Left ventricle myocardium inferior (tissue), 1 donor: Measurements from ENCODE around the gene MSANTD3. TPM values are rescaled to one million over a fixed set of nuclear protein-coding genes. Genes with fewer than 3 reads are reported as not detected.

Experiments
- DNase-seq: peaks from one replicate; pipeline ENCODE4 v3.0.0-alpha.2; 2020
- H3K27ac ChIP-seq: fragments of 200-600 bp; replicated peaks from 2 replicates; pipeline ENCODE4 v1.8.0; 2021
- H3K27me3 ChIP-seq: fragments of 200-600 bp; 2 replicates; pipeline ENCODE4 v1.8.0; 2021; ENCODE audit warnings: low read depth
- H3K36me3 ChIP-seq: fragments of 200-600 bp; 2 replicates; pipeline ENCODE4 v1.8.0; 2021
- H3K4me1 ChIP-seq: fragments of 200-600 bp; 2 replicates; pipeline ENCODE4 v1.8.0; 2021
- H3K4me3 ChIP-seq: fragments of 200-600 bp; 2 replicates; pipeline ENCODE4 v1.8.0; 2021; ENCODE audit warnings: mild to moderate bottlenecking, moderate library complexity
- H3K9me3 ChIP-seq: fragments of 200-600 bp; replicated peaks from 2 replicates; pipeline ENCODE4 v1.8.0; 2021
- intact Hi-C: fragments of 100-400 bp; cut with micrococcal nuclease; formaldehyde crosslinking; loops from one replicate; pipeline ENCODE4 v1.11.0; 2022
- total RNA-seq: library from RNA; stranded (reverse); fragmentation: NEBNext Ultra II Directional; extraction: Animal tissue kit (Norgen Biotek cat#: 25700); gene quantifications from one replicate; pipeline ENCODE4 v1.2.1, GENCODE V29; 2021
- TF ChIP-seq, protein P1 (sequence below): fragments of 200-600 bp; IDR thresholded peaks from 2 replicates; pipeline ENCODE4 v1.8.0; 2021; ENCODE audit warnings: antibody characterized with exemption, mild to moderate bottlenecking, borderline replicate concordance
- donor health status: DM: no; HTN: yes; CAD: no; lungs with severe emphysema.

The MSANTD3 gene
- total RNA-seq, 1 donor from 2014 or later, result 19.8 TPM

DNA sequence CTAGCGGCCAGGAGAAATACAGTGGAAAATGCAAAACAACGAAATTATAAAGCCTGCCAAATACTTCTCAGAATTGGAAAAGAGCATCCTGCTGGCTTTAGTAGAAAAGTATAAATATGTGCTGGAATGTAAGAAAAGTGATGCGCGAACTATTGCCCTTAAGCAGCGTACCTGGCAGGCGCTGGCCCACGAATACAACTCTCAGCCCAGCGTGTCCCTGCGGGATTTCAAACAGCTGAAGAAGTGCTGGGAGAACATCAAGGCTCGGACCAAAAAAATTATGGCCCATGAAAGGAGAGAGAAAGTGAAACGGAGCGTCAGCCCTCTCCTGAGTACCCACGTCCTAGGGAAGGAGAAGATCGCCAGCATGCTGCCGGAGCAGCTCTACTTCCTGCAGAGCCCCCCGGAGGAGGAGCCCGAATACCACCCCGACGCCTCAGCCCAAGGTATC lies 15.0 kb downstream of the MSANTD3 start:
- TF ChIP-seq, protein P1, sequence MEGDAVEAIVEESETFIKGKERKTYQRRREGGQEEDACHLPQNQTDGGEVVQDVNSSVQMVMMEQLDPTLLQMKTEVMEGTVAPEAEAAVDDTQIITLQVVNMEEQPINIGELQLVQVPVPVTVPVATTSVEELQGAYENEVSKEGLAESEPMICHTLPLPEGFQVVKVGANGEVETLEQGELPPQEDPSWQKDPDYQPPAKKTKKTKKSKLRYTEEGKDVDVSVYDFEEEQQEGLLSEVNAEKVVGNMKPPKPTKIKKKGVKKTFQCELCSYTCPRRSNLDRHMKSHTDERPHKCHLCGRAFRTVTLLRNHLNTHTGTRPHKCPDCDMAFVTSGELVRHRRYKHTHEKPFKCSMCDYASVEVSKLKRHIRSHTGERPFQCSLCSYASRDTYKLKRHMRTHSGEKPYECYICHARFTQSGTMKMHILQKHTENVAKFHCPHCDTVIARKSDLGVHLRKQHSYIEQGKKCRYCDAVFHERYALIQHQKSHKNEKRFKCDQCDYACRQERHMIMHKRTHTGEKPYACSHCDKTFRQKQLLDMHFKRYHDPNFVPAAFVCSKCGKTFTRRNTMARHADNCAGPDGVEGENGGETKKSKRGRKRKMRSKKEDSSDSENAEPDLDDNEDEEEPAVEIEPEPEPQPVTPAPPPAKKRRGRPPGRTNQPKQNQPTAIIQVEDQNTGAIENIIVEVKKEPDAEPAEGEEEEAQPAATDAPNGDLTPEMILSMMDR, result no peak
- intact Hi-C loops, result no loop called here
- H3K27ac ChIP-seq, result no peak overlapping the region

DNA sequence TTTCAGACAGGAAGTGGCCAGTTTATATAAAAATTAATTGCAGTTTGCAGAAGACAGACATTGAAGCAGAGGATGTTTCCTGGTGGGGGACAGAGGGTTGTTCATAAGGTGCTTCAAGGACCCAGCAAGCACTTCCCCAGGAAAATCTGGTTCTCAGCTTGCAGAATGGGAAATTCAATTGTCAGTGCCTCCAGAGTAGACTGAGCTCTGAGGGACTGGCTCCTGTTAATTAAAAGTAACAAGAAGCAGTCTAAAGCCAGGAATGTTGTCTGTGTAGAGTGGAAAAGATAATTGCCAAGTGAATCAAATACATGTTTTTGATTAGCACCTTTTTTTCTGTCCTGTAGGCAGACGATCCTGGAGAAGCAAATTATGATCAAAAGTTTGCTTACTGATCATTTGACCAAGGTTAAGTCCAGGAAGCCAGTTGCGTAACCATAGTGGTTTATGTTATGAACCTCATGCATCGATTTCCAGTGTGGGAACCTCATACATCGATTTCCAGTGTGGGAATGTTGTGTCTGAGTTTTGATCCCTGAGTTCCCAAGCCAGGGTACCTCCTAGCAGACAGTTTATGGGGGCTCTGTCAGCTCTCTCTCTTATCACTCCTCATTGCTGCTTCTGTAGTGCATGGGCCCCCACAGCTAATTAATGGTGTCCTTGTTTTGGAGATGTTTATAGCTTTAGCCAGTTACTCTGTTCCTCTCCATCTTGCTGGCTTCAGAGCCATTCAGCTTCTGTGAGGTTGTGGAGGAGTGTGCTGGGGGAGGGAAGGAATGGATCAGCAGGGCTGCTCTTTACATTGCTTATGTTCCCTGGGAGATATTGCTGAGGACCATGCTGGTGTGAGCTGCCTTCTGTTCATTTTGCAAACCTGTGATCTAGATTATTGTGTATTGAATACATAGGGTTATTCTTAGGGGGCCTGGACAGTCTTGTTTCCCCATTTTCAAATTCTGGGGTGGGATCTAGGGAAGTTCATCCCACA lies 17.1 kb downstream of the MSANTD3 start:
- H3K36me3 ChIP-seq, result peaks cover 8% of the 10 kb centered on the region

More for the DNA sequence above, 15.0 kb downstream of the MSANTD3 start:
- Histone ChIP-seq H3K4me3 (no peak overlapping the region), H3K9me3 (no peaks in the 10 kb centered on the region), H3K4me1 (peaks cover 8% of the 10 kb centered on the region), H3K36me3 (peaks cover 8% of the 10 kb centered on the region), H3K27me3 (no peaks in the 10 kb centered on the region)
- DNase-seq, result no peak

GRCh38 chr9:100445161-100445902 lies 18.4 kb downstream of the MSANTD3 start:
- TF ChIP-seq, protein P1, result no peak
- no peaks in the 10 kb centered on the region for H3K27me3 ChIP-seq
- H3K36me3 ChIP-seq, result peaks cover 8% of the 10 kb centered on the region
- DNase-seq, result no peak
- no peaks in the 10 kb centered on the region for H3K9me3 ChIP-seq
- intact Hi-C loops, result no loop called here
- H3K4me1 ChIP-seq, result peaks cover 8% of the 10 kb centered on the region
- no peak overlapping the region for H3K4me3 ChIP-seq
- no peak overlapping the region for H3K27ac ChIP-seq

More for the DNA sequence above, 17.1 kb downstream of the MSANTD3 start:
- H3K4me1 ChIP-seq, result peaks cover 8% of the 10 kb centered on the region
- no peak overlapping the region for H3K27ac ChIP-seq
- intact Hi-C loops, result no loop called here
- TF ChIP-seq, protein P1, result no peak
- no peak overlapping the region for H3K4me3 ChIP-seq
- DNase-seq, result no peak
- no peaks in the 10 kb centered on the region for H3K27me3 ChIP-seq
- H3K9me3 ChIP-seq, result no peaks in the 10 kb centered on the region

GRCh38 chr9:100445903-100446549 lies 19.1 kb downstream of the MSANTD3 start:
- Histone ChIP-seq H3K4me3 (no peak overlapping the region), H3K36me3 (peaks cover 15% of the 10 kb centered on the region), H3K9me3 (no peaks in the 10 kb centered on the region), H3K4me1 (peaks cover 8% of the 10 kb centered on the region), H3K27me3 (no peaks in the 10 kb centered on the region), H3K27ac (no peak overlapping the region)
- no peak for DNase-seq
- TF ChIP-seq, protein P1, result no peak
- intact Hi-C loops, result no loop called here

GRCh38 chr9:100447041-100447440 lies 20.1 kb downstream of the MSANTD3 start:
- H3K4me1 ChIP-seq, result peaks cover 8% of the 10 kb centered on the region
- no peak overlapping the region for H3K4me3 ChIP-seq
- intact Hi-C loops, result no loop called here
- H3K27me3 ChIP-seq, result no peaks in the 10 kb centered on the region
- no peaks in the 10 kb centered on the region for H3K9me3 ChIP-seq
- no peak for DNase-seq
- peaks cover 20% of the 10 kb centered on the region for H3K36me3 ChIP-seq
- TF ChIP-seq, protein P1, result no peak
- H3K27ac ChIP-seq, result no peak overlapping the region
